HAP-1 (cell line): ENCODE measurements around the gene OSBPL9.

Experiments
- DNase-seq, 2 experiments: peaks; one replicate each; pipeline ENCODE4 v3.0.0-alpha.2; 2016 to 2020; ENCODE audit warnings: low spot score in 2 of 2
- H3K27me3 ChIP-seq: fragments of 250-450 bp; sonication (Bioruptor Pico); 2 replicates; pipeline ENCODE4 v1.5.1; 2020; ENCODE audit warnings: low read depth, mild to moderate bottlenecking, moderate library complexity
- H3K36me3 ChIP-seq: fragments of 250-450 bp; sonication (Bioruptor Pico); replicated peaks from 2 replicates; pipeline ENCODE4 v1.5.1; 2020; ENCODE audit warnings: mild to moderate bottlenecking
- H3K4me1 ChIP-seq: fragments of 250-450 bp; sonication (Bioruptor Pico); 2 replicates; pipeline ENCODE4 v1.5.1; 2020; ENCODE audit warnings: mild to moderate bottlenecking
- H3K4me3 ChIP-seq: fragments of 250-450 bp; sonication (Bioruptor Pico); 2 replicates; pipeline ENCODE4 v1.5.1; 2020; ENCODE audit warnings: mild to moderate bottlenecking, moderate library complexity
- H3K9me3 ChIP-seq: fragments of 250-450 bp; sonication (Bioruptor Pico); 2 replicates; pipeline ENCODE4 v1.5.1; 2020; ENCODE audit warnings: mild to moderate bottlenecking, moderate library complexity
- in situ Hi-C: fragments of 300-500 bp; cut with MboI; formaldehyde crosslinking; loops from 3 replicates; pipeline ENCODE4 v1.14.3; 2020; ENCODE audit warnings: low sequenced_read_pairs, inconsistent platforms, mixed read lengths

Gene OSBPL9

GRCh38 chr1:51760872-51761271 lies 144.0 kb downstream of the OSBPL9 start:
- Histone ChIP-seq H3K4me3 (no peak overlapping the region), H3K27me3 (no peaks in the 10 kb centered on the region), H3K4me1 (no peaks in the 10 kb centered on the region), H3K9me3 (no peaks in the 10 kb centered on the region), H3K36me3 (peaks cover 3% of the 10 kb centered on the region)
- in situ Hi-C loops = no loop called here
- DNase-seq = no peak

DNA sequence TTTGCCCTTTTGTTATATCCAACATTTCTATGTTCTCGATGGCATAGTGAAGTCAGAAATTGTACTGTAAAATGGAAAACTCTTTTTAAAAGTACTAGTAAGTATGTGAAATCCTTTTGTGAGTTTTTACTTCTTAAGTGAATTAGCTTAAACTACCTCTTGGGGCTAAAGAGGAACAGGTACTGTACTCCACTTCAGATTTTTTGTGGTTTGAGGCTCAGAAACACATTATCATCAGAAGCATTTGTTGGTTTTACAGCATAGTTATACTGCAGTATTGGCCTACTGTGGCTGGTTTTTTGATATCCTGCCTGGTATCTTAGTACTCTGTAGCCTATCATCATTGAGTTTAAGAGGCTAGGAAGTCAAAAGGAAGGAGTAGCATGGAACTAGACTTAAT lies 144.5 kb downstream of the OSBPL9 start:
- DNase-seq = no peak
- Histone ChIP-seq H3K4me1 (no peaks in the 10 kb centered on the region), H3K9me3 (no peaks in the 10 kb centered on the region), H3K36me3 (peaks cover 5% of the 10 kb centered on the region), H3K4me3 (no peak overlapping the region), H3K27me3 (no peaks in the 10 kb centered on the region)
- in situ Hi-C loops = no loop called here

DNA sequence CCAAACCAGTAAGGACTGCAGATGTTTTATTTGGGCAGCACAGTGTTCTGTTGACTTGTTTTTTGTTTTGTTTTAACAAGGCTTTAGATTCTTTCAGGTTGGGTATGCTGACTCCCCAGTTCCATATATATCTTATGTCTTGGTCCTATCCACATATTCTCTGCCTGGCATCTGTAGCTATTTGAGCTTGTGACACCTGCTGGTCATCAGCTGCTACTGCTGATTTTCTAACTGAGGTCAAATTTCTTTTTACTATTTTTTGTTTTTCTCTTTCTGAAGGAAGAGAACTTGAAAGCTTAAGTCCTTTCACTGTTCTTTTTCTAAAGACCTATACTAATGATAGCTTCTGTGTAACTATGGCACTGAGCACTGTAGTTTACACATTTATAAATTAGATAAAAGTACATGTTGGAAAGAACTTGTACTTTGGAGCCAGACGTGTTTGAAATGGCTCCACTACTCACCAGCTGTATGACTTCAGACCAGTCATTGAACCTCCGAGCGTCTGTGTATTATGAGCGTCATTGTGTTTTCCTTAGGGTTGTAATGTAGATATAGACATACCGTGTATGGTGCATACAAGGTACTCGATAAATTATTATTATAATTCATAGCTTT lies 152.2 kb downstream of the OSBPL9 start:
- Histone ChIP-seq H3K4me3 (no peak overlapping the region), H3K9me3 (no peaks in the 10 kb centered on the region), H3K36me3 (peaks cover 38% of the 10 kb centered on the region), H3K27me3 (no peaks in the 10 kb centered on the region), H3K4me1 (no peaks in the 10 kb centered on the region)
- DNase-seq = peak; percentile 29 to 66
- in situ Hi-C loops = no loop called here

GRCh38 chr1:51776408-51776807 lies 159.5 kb downstream of the OSBPL9 start:
- Histone ChIP-seq H3K9me3 (no peaks in the 10 kb centered on the region), H3K4me3 (no peak overlapping the region), H3K36me3 (peaks cover 43% of the 10 kb centered on the region), H3K4me1 (no peaks in the 10 kb centered on the region), H3K27me3 (no peaks in the 10 kb centered on the region)
- in situ Hi-C loops = no loop called here
- no peak for DNase-seq

DNA sequence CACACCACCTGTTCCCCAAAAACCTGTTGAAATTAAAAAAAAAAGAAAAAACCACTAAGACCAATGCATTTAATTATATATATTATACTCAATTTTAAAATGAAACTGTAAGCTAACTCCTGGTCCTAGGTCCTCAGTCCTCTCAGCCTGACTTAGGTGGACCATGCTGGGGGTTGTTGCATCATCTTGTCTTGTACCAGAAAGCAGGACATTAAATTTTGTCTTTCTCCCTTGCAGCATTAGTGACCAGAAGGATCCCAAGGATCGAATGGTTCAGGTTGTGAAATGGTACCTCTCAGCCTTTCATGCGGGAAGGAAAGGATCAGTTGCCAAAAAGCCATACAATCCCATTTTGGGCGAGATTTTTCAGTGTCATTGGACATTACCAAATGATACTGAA lies 164.0 kb downstream of the OSBPL9 start:
- Histone ChIP-seq H3K9me3 (no peaks in the 10 kb centered on the region), H3K4me3 (no peak overlapping the region), H3K27me3 (no peaks in the 10 kb centered on the region), H3K36me3 (peaks cover 46% of the 10 kb centered on the region), H3K4me1 (no peaks in the 10 kb centered on the region)
- DNase-seq = no peak
- in situ Hi-C loops = no loop called here

DNA sequence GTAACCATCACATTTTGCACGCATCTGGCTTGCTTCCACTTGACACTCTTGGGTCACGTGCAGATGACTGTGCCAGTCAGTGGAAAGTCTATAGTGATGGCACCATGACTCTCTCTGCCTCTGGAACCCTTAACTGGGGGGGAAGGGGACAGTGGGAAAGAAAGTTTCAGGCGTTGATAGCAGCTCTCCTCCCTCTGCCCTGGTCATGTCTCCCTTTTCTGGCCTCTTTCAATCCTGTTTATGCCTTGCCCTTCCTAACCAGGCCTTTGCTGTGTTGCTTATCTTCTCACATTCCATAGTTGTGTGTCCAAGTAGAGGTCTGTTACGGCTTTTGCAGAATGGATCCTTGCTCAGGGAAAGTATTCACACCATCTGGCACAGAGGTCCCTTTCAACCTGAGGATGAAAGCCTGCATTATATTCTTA lies 168.1 kb downstream of the OSBPL9 start:
- Histone ChIP-seq H3K4me3 (no peak overlapping the region), H3K36me3 (peaks cover 78% of the 10 kb centered on the region), H3K27me3 (no peaks in the 10 kb centered on the region), H3K9me3 (no peaks in the 10 kb centered on the region), H3K4me1 (no peaks in the 10 kb centered on the region)
- DNase-seq = no peak
- in situ Hi-C loops = no loop called here

DNA sequence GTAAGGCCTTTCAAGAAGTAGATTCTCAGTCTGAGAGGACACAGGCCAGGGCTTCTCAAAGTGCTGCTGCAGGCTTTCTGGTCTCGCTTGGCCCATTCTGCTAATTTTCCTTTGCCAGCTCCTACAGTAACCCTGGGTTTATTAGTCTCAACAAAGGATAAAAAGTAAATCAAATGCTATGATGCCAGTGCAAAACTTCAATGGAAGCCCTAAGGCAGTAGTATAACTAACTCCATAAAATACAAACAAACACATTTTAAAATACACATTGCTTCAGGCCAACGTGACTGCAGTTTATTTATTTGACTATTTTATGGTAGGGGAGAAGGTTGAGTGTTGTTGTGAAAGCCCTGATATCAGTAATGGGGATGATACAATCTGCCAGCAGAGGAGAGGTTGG lies 172.0 kb downstream of the OSBPL9 start:
- no peaks in the 10 kb centered on the region for H3K9me3 ChIP-seq
- H3K4me1 ChIP-seq = no peaks in the 10 kb centered on the region
- H3K27me3 ChIP-seq = no peaks in the 10 kb centered on the region
- peaks cover 96% of the 10 kb centered on the region for H3K36me3 ChIP-seq
- in situ Hi-C loops = no loop called here
- no peak for DNase-seq
- no peak overlapping the region for H3K4me3 ChIP-seq

DNA sequence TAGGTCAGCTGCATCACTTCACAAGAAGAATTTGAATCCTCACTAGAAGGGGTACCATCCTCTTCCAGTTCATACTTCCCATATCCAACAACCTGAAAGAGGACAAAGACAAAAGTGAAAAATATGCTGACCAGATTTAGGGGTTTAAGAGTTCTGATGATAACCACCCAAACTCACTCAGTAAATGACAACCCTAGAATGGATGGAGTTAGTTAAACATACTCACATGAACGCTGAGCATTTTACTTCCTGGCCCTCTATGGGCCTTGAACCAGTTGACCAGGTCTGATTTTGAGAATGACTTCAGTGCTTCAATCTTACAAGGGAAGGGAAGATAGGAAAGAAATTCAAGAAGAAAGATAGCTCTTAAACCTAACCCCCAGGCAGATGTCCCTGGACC lies 172.4 kb downstream of the OSBPL9 start:
- Histone ChIP-seq H3K4me1 (no peaks in the 10 kb centered on the region), H3K36me3 (peaks cover 96% of the 10 kb centered on the region), H3K27me3 (no peaks in the 10 kb centered on the region), H3K4me3 (no peak overlapping the region), H3K9me3 (no peaks in the 10 kb centered on the region)
- DNase-seq = no peak
- in situ Hi-C loops = no loop called here

GRCh38 chr1:51790385-51790784 lies 173.5 kb downstream of the OSBPL9 start:
- Histone ChIP-seq H3K4me3 (no peak overlapping the region), H3K27me3 (no peaks in the 10 kb centered on the region), H3K36me3 (peaks cover 96% of the 10 kb centered on the region), H3K4me1 (no peaks in the 10 kb centered on the region), H3K9me3 (no peaks in the 10 kb centered on the region)
- DNase-seq = no peak
- in situ Hi-C loops = no loop called here

- Histone ChIP-seq H3K4me3 (no peak overlapping the region), H3K4me1 (no peaks in the 10 kb centered on the region), H3K36me3 (peaks cover 82% of the 10 kb centered on the region), H3K27me3 (no peaks in the 10 kb centered on the region), H3K9me3 (no peaks in the 10 kb centered on the region)
- in situ Hi-C loops = no loop called here
- no peak for DNase-seq
These were observed 175.0 kb downstream of the OSBPL9 start for GRCh38 chr1:51791888-51792287.

- peaks cover 76% of the 10 kb centered on the region for H3K36me3 ChIP-seq
- in situ Hi-C loops = no loop called here
- H3K9me3 ChIP-seq = no peaks in the 10 kb centered on the region
- no peaks in the 10 kb centered on the region for H3K27me3 ChIP-seq
- H3K4me3 ChIP-seq = no peak overlapping the region
- no peaks in the 10 kb centered on the region for H3K4me1 ChIP-seq
- DNase-seq = no peak
These were observed 176.0 kb downstream of the OSBPL9 start for GRCh38 chr1:51792864-51793263.

- Histone ChIP-seq H3K4me1 (no peaks in the 10 kb centered on the region), H3K9me3 (no peaks in the 10 kb centered on the region), H3K4me3 (no peak overlapping the region), H3K27me3 (no peaks in the 10 kb centered on the region), H3K36me3 (peaks cover 65% of the 10 kb centered on the region)
- DNase-seq = no peak
- in situ Hi-C loops = no loop called here
These were observed 177.4 kb downstream of the OSBPL9 start for GRCh38 chr1:51794260-51794659.

- Histone ChIP-seq H3K4me3 (no peak overlapping the region), H3K4me1 (no peaks in the 10 kb centered on the region), H3K9me3 (no peaks in the 10 kb centered on the region), H3K36me3 (peaks cover 59% of the 10 kb centered on the region), H3K27me3 (no peaks in the 10 kb centered on the region)
- no peak for DNase-seq
- in situ Hi-C loops = no loop called here
These were observed 178.0 kb downstream of the OSBPL9 start for GRCh38 chr1:51794868-51795267.

GRCh38 chr1:51799372-51799771 lies 182.5 kb downstream of the OSBPL9 start:
- H3K36me3 ChIP-seq = peaks cover 34% of the 10 kb centered on the region
- no peak for DNase-seq
- no peaks in the 10 kb centered on the region for H3K27me3 ChIP-seq
- H3K4me3 ChIP-seq = no peak overlapping the region
- no peaks in the 10 kb centered on the region for H3K9me3 ChIP-seq
- H3K4me1 ChIP-seq = no peaks in the 10 kb centered on the region
- in situ Hi-C loops = no loop called here

GRCh38 chr1:51814513-51814912 lies 197.6 kb downstream of the OSBPL9 start:
- Histone ChIP-seq H3K9me3 (no peaks in the 10 kb centered on the region), H3K27me3 (no peaks in the 10 kb centered on the region), H3K4me3 (no peak overlapping the region), H3K4me1 (no peaks in the 10 kb centered on the region), H3K36me3 (peaks cover 13% of the 10 kb centered on the region)
- DNase-seq = no peak
- in situ Hi-C loops = no loop called here
